ENCODE measurements around the gene OCA2. TPM values are rescaled to one million over a fixed set of nuclear protein-coding genes. Genes with fewer than 3 reads are reported as not detected.

Gene OCA2
- total and polyA plus RNA-seq, 2 donors from 2014 or later, result 0.45 to 2.5 TPM

DNA sequence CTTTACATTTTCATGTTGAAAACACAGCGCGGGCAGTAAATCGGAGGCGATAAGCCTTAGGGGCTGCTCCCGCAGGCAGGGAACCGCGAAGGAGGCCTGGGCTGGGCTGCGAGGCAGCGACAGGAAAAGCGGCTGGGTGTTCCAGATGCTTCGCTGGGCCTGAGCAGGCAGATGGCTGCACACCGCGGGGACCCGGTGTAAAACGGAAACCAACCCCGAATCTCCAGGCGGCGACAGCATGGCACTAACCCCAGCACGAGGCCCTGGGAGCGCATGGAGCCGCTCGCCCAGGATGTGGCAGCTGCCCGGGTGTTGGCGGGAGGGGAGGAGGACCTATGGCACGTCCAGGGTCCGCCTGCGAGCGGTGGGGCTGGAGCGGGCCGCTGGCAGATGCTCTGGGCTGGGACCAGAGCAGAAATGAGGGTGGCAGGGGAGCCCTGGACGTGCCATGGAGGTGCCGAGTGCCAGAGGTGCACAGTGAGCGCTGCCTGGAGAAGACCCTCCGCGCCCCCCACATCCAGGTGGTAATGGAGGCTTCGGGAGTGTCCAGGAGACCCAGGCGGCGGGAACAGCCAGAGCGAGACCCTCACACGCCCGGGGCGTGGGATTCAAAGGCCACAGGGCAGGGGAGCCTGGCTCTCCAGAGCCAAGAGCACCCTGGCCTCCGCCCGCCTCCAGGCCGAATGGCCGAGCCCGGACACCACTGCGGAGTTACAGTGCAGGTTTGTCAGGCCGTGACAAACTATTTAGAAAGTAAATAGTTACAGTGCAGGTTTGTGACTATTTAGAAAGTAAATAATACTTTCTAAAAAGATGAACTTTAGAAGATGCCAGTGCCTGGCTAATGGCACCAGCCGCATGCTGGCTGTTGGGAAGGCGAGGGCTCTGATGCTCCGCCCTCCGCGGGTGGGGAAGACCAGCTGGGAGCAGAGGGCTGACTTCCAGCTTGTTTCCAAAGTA is 293.6 kb downstream of the OCA2 start:
- intact Hi-C loops (cut with DNase I), result no loop called here
- Histone ChIP-seq H3K4me1 (ENCODE audit: control insufficient read depth in 2 of 3, insufficient read depth in 2 of 3, low read depth in 1 of 3, low read length in 3 of 3) (no peaks in the 10 kb centered on the region), H3K9ac (ENCODE audit: low read length in 3 of 3) (no peak overlapping the region), H3K27me3 (ENCODE audit: control insufficient read depth, insufficient read depth, low read length) (no peaks in the 10 kb centered on the region), H3K4me3 (ENCODE audit: low read length in 3 of 3) (no peak overlapping the region), H3K27ac (ENCODE audit: low read depth in 2 of 2, low read length in 2 of 2) (no peak overlapping the region), H3K36me3 (ENCODE audit: control insufficient read depth in 2 of 3, insufficient read depth in 3 of 3, low read length in 3 of 3) (no peaks in the 10 kb centered on the region), H3K9me3 (ENCODE audit: control insufficient read depth in 2 of 3, insufficient read depth in 1 of 3, low read length in 3 of 3) (no peaks in the 10 kb centered on the region)
- DNase-seq, result no peak
- no peak for FAIRE-seq
- TF ChIP-seq, protein P1, sequence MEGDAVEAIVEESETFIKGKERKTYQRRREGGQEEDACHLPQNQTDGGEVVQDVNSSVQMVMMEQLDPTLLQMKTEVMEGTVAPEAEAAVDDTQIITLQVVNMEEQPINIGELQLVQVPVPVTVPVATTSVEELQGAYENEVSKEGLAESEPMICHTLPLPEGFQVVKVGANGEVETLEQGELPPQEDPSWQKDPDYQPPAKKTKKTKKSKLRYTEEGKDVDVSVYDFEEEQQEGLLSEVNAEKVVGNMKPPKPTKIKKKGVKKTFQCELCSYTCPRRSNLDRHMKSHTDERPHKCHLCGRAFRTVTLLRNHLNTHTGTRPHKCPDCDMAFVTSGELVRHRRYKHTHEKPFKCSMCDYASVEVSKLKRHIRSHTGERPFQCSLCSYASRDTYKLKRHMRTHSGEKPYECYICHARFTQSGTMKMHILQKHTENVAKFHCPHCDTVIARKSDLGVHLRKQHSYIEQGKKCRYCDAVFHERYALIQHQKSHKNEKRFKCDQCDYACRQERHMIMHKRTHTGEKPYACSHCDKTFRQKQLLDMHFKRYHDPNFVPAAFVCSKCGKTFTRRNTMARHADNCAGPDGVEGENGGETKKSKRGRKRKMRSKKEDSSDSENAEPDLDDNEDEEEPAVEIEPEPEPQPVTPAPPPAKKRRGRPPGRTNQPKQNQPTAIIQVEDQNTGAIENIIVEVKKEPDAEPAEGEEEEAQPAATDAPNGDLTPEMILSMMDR (IDR thresholded peaks at IDR 0.05; ENCODE audit: borderline replicate concordance, extremely low read depth, insufficient read depth), result no peak

DNA sequence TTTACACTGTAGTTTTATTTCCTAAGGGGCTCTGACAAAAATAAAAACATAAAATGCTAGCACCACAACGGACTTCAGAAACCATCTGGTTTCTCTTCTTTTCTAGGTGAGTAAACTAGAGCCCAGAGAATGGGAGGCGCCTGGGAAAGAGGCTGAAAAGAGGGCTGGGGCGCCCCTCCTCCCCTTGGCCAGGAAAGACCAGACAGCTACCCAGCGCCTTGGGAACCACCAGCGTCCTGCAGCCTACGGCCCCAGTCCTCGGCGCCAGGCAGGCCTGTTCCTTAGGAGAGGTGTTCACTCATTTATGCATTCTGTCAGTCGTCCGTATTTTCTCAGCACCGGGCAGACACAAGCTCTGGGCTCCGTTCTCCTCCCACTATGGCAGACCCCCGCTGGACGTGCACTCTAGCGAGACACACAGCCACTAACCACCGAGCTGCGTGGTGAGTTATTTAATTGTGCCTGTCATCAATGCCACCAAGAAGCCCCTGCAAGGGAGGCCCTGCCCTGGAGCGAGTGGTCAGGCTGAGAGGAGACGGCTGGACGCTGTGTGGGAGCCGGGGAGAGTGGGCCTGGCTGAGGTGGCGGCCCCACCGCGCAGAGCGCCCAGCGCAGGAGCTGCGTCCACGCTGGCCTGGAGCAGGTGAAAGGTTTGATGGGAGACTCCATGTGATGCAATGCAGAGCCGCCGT is 294.4 kb downstream of the OCA2 start:
- DNase-seq, result no peak

DNA sequence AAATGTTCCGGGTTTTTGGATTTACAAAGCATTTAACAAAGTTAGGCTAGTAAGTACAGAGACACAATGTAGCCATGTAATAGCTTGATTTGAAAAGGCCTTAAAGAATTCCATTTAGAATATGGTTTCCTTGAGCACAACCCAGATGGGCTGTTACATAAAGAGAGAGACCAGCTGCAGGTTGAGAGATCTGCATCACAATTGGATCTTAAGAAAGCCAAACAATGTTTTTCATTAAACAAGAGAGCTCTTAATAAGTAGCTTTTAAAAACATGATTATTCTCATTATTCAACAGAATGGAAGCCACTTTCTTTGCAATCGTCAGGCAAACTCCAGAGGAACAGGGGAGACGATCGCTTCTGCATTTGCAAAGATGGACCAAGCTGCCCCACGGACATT is 300.3 kb downstream of the OCA2 start:
- Histone ChIP-seq H3K4me3 (ENCODE audit: low read length in 3 of 3) (no peak overlapping the region), H3K27ac (ENCODE audit: low read depth in 2 of 2, low read length in 2 of 2) (no peak overlapping the region), H3K4me1 (ENCODE audit: control insufficient read depth in 2 of 3, insufficient read depth in 2 of 3, low read depth in 1 of 3, low read length in 3 of 3) (no peaks in the 10 kb centered on the region), H3K36me3 (ENCODE audit: control insufficient read depth in 2 of 3, insufficient read depth in 3 of 3, low read length in 3 of 3) (no peaks in the 10 kb centered on the region), H3K27me3 (ENCODE audit: control insufficient read depth, insufficient read depth, low read length) (no peaks in the 10 kb centered on the region), H3K9me3 (ENCODE audit: control insufficient read depth in 2 of 3, insufficient read depth in 1 of 3, low read length in 3 of 3) (no peaks in the 10 kb centered on the region), H3K9ac (ENCODE audit: low read length in 3 of 3) (no peak overlapping the region)
- TF ChIP-seq, protein P1 (IDR thresholded peaks at IDR 0.05; ENCODE audit: borderline replicate concordance, extremely low read depth, insufficient read depth), result no peak
- FAIRE-seq, result no peak
- intact Hi-C loops (cut with DNase I), result no loop called here
- DNase-seq, result no peak

More for the DNA sequence above, 294.4 kb downstream of the OCA2 start:
- Histone ChIP-seq H3K9me3 (ENCODE audit: control insufficient read depth in 2 of 3, insufficient read depth in 1 of 3, low read length in 3 of 3) (no peaks in the 10 kb centered on the region), H3K4me1 (ENCODE audit: control insufficient read depth in 2 of 3, insufficient read depth in 2 of 3, low read depth in 1 of 3, low read length in 3 of 3) (no peaks in the 10 kb centered on the region), H3K27me3 (ENCODE audit: control insufficient read depth, insufficient read depth, low read length) (no peaks in the 10 kb centered on the region), H3K27ac (ENCODE audit: low read depth in 2 of 2, low read length in 2 of 2) (no peak overlapping the region), H3K9ac (ENCODE audit: low read length in 3 of 3) (no peak overlapping the region), H3K4me3 (ENCODE audit: low read length in 3 of 3) (no peak overlapping the region), H3K36me3 (ENCODE audit: control insufficient read depth in 2 of 3, insufficient read depth in 3 of 3, low read length in 3 of 3) (no peaks in the 10 kb centered on the region)
- intact Hi-C loops (cut with DNase I), result no loop called here
- TF ChIP-seq, protein P1 (IDR thresholded peaks at IDR 0.05; ENCODE audit: borderline replicate concordance, extremely low read depth, insufficient read depth), result no peak
- no peak for FAIRE-seq
